Mucosa of descending colon (tissue), 3 donors: Measurements from ENCODE around the gene TMEM108. TPM values are rescaled to one million over a fixed set of nuclear protein-coding genes. Genes with fewer than 3 reads are reported as not detected.

Experiments used
- ATAC-seq: fragments of 200-7000 bp; cut with Tn5 transposase; one replicate; pipeline ENCODE4 v1.9.1; 2020; ENCODE audit warnings: mild to moderate bottlenecking, moderate library complexity
- DNase-seq, 3 donors: peaks; one replicate each; pipeline ENCODE4 v3.0.0-alpha.2; 2020
- H3K36me3 ChIP-seq: fragments of 200-600 bp; one replicate; pipeline ENCODE4 v1.8.0; 2021; ENCODE audit warnings: low read depth, mild to moderate bottlenecking
- H3K4me1 ChIP-seq: fragments of 200-600 bp; one replicate; pipeline ENCODE4 v1.8.0; 2021; ENCODE audit warnings: low read depth, mild to moderate bottlenecking
- H3K4me3 ChIP-seq: fragments of 200-600 bp; one replicate; pipeline ENCODE4 v1.8.0; 2021; ENCODE audit warnings: mild to moderate bottlenecking
- H3K9me3 ChIP-seq: fragments of 200-600 bp; one replicate; pipeline ENCODE4 v1.8.0; 2021; ENCODE audit warnings: mild to moderate bottlenecking
- CTCF ChIP-seq: fragments of 200-600 bp; IDR thresholded peaks from one replicate; pipeline ENCODE4 v1.8.0; 2022; ENCODE audit warnings: antibody characterized with exemption, mild to moderate bottlenecking
- intact Hi-C, 2 donors: fragments of 100-400 bp; cut with DNase I in 1 of 2; cut with micrococcal nuclease in 1 of 2; formaldehyde crosslinking; loops; one replicate each; pipeline versions ENCODE4 v1.11.0 to v1.11.1; 2022; cut with DNase I, micrococcal nuclease
- total RNA-seq, 3 donors: library from RNA; stranded (reverse); fragmentation: NEBNext Ultra II Directional in 2 of 3; extraction: Animal tissue kit (Norgen Biotek cat#: 25700) in 2 of 3; gene quantifications; one replicate each; pipeline versions ENCODE4 v1.2.1 to v1.2.4, GENCODE V29; 2021 to 2023
- donor health status: DM: no; HTN: no; CAD: no; lungs with moderate emphysema.
- donor health status: DM: no; HTN: no; CAD: no.
- donor health status: DM: no; HTN: yes; CAD: no.

The TMEM108 gene
- total RNA-seq, 3 donors from 2014 or later, result 0.72 to 3.4 (median 1.1) TPM

DNA sequence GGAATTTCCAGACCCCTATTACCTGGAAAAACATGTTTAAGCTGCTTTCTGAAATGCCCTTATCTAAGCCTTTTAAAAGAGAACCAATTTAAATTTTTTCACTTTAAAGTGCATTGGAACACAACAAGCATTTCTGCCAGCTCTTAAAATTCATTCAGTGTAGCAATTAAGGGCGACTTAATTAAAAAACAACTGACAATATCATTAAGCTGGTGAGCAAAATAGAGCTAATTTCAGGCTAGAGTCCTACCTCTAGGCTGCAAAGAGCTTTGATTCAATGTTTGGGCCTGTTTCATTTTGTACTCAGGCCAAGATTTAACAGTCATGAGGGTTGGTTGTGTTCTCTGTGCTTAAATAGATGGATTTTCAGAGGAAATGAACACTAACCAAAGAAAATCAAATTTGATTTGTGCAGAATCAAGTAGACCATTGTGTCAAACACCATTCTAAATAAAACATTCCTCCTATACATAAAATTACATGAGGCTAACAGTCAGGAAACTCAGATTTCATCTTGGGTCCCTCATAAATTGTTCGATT lies 114.6 kb downstream of the TMEM108 start:
- H3K4me3 ChIP-seq, result no peak overlapping the region
- no peaks in the 10 kb centered on the region for H3K4me1 ChIP-seq
- H3K36me3 ChIP-seq, result no peaks in the 10 kb centered on the region
- intact Hi-C loops, result no loop called here
- ATAC-seq, result no peak
- no peaks in the 10 kb centered on the region for H3K9me3 ChIP-seq
- no peak for DNase-seq
- no peak for TF ChIP-seq CTCF

DNA sequence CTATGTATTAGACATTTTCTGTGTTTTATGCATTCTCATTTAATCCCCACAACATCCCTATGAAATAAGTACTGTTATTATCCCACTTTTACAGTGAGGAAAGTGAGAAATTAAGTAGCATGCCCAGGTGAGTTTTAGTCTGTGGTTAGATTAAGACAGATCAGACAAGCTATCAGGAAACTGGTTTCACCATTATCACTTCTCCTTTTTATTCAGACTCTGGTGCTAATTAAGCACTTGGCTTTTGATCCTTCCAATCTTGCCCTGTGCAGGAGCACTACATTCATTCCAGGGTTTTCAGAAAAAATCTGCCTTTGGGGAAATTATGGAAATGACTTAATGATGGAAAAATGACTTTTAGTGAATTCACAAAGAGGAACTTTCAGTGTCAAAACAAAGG lies 115.2 kb downstream of the TMEM108 start:
- no peak for ATAC-seq
- Histone ChIP-seq H3K4me1 (no peaks in the 10 kb centered on the region), H3K9me3 (no peaks in the 10 kb centered on the region), H3K36me3 (no peaks in the 10 kb centered on the region), H3K4me3 (no peak overlapping the region)
- intact Hi-C loops, result no loop called here
- DNase-seq, result no peak
- no peak for TF ChIP-seq CTCF

DNA sequence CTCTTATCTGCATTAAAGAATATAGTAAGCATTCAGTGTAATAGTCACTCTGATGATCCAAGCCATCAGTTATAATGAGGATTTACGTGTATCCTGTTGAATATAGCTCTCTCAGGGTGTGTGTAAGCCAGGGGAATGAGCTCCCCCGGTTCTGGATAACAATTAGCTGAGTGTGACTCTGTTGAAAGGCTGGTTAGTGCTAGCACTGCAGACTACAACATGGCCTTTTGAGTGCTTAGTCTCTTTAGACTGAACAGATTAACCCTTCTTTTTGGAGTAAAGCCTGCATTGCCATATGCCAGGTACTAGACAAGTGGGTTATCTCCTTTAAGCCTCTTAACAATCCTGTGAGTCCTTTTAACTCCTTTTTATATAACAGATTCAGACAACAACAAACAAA lies 119.5 kb downstream of the TMEM108 start:
- intact Hi-C loops, result no loop called here
- H3K4me3 ChIP-seq, result no peak overlapping the region
- no peak for TF ChIP-seq CTCF
- ATAC-seq, result no peak
- no peaks in the 10 kb centered on the region for H3K9me3 ChIP-seq
- no peaks in the 10 kb centered on the region for H3K4me1 ChIP-seq
- no peak for DNase-seq
- no peaks in the 10 kb centered on the region for H3K36me3 ChIP-seq

GRCh38 chr3:133158686-133159085 lies 120.5 kb downstream of the TMEM108 start:
- intact Hi-C loops, result no loop called here
- no peaks in the 10 kb centered on the region for H3K9me3 ChIP-seq
- no peak for TF ChIP-seq CTCF
- DNase-seq (no peak), ATAC-seq (no peak)
- no peaks in the 10 kb centered on the region for H3K4me1 ChIP-seq
- H3K4me3 ChIP-seq, result no peak overlapping the region
- no peaks in the 10 kb centered on the region for H3K36me3 ChIP-seq

- Histone ChIP-seq H3K36me3 (no peaks in the 10 kb centered on the region), H3K4me3 (no peak overlapping the region), H3K4me1 (no peaks in the 10 kb centered on the region), H3K9me3 (no peaks in the 10 kb centered on the region)
- TF ChIP-seq CTCF, result no peak
- DNase-seq, result no peak
- intact Hi-C loops, result no loop called here
- ATAC-seq, result no peak
Measured at GRCh38 chr3:133159498-133160475, 121.6 kb downstream of the TMEM108 start.
